ENCODE data around the gene ERP44.

DNA sequence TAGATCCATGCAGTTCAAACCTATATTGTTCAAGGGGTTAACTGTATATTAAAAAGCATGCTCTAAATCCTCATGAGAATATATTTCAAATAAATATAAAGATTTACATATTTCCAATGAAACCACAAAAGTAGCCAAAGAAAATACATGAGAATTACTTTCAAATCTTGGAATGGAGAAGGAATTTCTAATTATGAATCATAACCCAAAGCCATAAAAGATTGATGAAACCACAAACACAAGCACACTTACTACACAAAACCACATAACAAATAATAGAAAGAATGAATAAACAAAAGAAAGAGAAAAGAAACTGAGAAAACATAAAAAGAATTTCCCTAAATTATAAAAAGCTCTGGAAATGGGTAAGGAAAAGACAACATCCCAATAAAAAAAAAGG, 16.0 kb downstream of the ERP44 start:
- TF ChIP-seq, protein P1, sequence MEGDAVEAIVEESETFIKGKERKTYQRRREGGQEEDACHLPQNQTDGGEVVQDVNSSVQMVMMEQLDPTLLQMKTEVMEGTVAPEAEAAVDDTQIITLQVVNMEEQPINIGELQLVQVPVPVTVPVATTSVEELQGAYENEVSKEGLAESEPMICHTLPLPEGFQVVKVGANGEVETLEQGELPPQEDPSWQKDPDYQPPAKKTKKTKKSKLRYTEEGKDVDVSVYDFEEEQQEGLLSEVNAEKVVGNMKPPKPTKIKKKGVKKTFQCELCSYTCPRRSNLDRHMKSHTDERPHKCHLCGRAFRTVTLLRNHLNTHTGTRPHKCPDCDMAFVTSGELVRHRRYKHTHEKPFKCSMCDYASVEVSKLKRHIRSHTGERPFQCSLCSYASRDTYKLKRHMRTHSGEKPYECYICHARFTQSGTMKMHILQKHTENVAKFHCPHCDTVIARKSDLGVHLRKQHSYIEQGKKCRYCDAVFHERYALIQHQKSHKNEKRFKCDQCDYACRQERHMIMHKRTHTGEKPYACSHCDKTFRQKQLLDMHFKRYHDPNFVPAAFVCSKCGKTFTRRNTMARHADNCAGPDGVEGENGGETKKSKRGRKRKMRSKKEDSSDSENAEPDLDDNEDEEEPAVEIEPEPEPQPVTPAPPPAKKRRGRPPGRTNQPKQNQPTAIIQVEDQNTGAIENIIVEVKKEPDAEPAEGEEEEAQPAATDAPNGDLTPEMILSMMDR (IDR thresholded peaks at IDR 0.05; ENCODE audit: poor library complexity): no peak
- TF ChIP-seq EZH2 (IDR thresholded peaks at IDR 0.05; ENCODE audit: borderline replicate concordance): no peak

All from hepatocyte (in vitro differentiated cells).